Frontal cortex (tissue), 4 donors: ENCODE data around the gene LAMC3. TPM values are rescaled to one million over a fixed set of nuclear protein-coding genes. Genes with fewer than 3 reads are reported as not detected.
"Not testable (repeated sequence)": the region's sequence is repeated elsewhere in the genome, so short reads cannot be mapped to it uniquely, and the experiment has no call there.

ENCODE experiments used
- DNase-seq, 2 donors: peaks; one replicate each; pipeline ENCODE4 v3.0.0; 2012; ENCODE audit warnings: low spot score in 2 of 2
- FAIRE-seq: peaks from 2 replicates; lab custom pipeline; 2012; peaks lifted over from hg19 to GRCh38; lab: Jason Lieb, UNC
- total RNA-seq: library from RNA; depleted of rRNA; stranded (reverse); fragments of >200 nt; gene quantifications from one replicate; pipeline ENCODE4 v1.2.3, GENCODE V29; 2014
- donor health status: control.
- donor health status: control.
- donor health status: control.

LAMC3 gene
- total RNA-seq, 1 donor from 2014 or later: 2.4 TPM

GRCh38 chr9:131024978-131025868 is 16.2 kb downstream of the LAMC3 start:
- DNase-seq: no peak
- no peak for FAIRE-seq

- DNase-seq (no peak), FAIRE-seq (no peak)
Observed at GRCh38 chr9:131025953-131026858, 17.2 kb downstream of the LAMC3 start.

- DNase-seq: no peak
- no peak for FAIRE-seq
Observed at GRCh38 chr9:131027048-131027871, 18.3 kb downstream of the LAMC3 start.

GRCh38 chr9:131027872-131028179 is 18.9 kb downstream of the LAMC3 start:
- DNase-seq (no peak), FAIRE-seq (no peak)

GRCh38 chr9:131028221-131028884 is 19.4 kb downstream of the LAMC3 start:
- DNase-seq: no peak
- FAIRE-seq: no peak

- DNase-seq (no peak), FAIRE-seq (no peak)
Observed at GRCh38 chr9:131028931-131029573, 20.1 kb downstream of the LAMC3 start.

GRCh38 chr9:131029574-131029952 is 20.6 kb downstream of the LAMC3 start:
- DNase-seq: no peak
- no peak for FAIRE-seq

GRCh38 chr9:131030239-131031004 is 21.4 kb downstream of the LAMC3 start:
- FAIRE-seq: no peak
- DNase-seq: no peak

GRCh38 chr9:131031005-131031641 is 22.1 kb downstream of the LAMC3 start:
- no peak for DNase-seq
- no peak for FAIRE-seq

- DNase-seq: no peak
- FAIRE-seq: no peak
Observed at GRCh38 chr9:131031642-131032005, 22.6 kb downstream of the LAMC3 start.

GRCh38 chr9:131032384-131032783 is 23.4 kb downstream of the LAMC3 start:
- DNase-seq (no peak), FAIRE-seq (no peak)

- FAIRE-seq (no peak), DNase-seq (no peak)
Observed at GRCh38 chr9:131033269-131034224, 24.6 kb downstream of the LAMC3 start.

- FAIRE-seq (no peak), DNase-seq (no peak)
Observed at GRCh38 chr9:131034268-131034667, 25.3 kb downstream of the LAMC3 start.

- FAIRE-seq, DNase-seq: not testable (repeated sequence)
Observed at GRCh38 chr9:131034749-131035148, 25.8 kb downstream of the LAMC3 start.

- no peak for DNase-seq
- FAIRE-seq: no peak
Observed at GRCh38 chr9:131035548-131035947, 26.6 kb downstream of the LAMC3 start.

GRCh38 chr9:131036071-131036470 is 27.1 kb downstream of the LAMC3 start:
- DNase-seq (no peak), FAIRE-seq (no peak)
